Frontal cortex (tissue), 4 donors: ENCODE data around the gene PPM1M. TPM values are rescaled to one million over a fixed set of nuclear protein-coding genes. Genes with fewer than 3 reads are reported as not detected.
"Not testable (repeated sequence)": the region's sequence is repeated elsewhere in the genome, so short reads cannot be mapped to it uniquely, and the experiment has no call there.

Experiments used
- DNase-seq, 2 donors: peaks; one replicate each; pipeline ENCODE4 v3.0.0; 2012; ENCODE audit warnings: low spot score in 2 of 2
- FAIRE-seq: peaks from 2 replicates; lab custom pipeline; 2012; peaks lifted over from hg19 to GRCh38; lab: Jason Lieb, UNC
- total RNA-seq: library from RNA; depleted of rRNA; stranded (reverse); fragments of >200 nt; gene quantifications from one replicate; pipeline ENCODE4 v1.2.3, GENCODE V29; 2014
- donor health status: control.
- donor health status: control.
- donor health status: control.

PPM1M gene
- total RNA-seq, 1 donor from 2014 or later = 6.9 TPM

- DNase-seq (no peak), FAIRE-seq (no peak)
Measured at GRCh38 chr3:52269776-52270175, 24.2 kb downstream of the PPM1M start.

DNA sequence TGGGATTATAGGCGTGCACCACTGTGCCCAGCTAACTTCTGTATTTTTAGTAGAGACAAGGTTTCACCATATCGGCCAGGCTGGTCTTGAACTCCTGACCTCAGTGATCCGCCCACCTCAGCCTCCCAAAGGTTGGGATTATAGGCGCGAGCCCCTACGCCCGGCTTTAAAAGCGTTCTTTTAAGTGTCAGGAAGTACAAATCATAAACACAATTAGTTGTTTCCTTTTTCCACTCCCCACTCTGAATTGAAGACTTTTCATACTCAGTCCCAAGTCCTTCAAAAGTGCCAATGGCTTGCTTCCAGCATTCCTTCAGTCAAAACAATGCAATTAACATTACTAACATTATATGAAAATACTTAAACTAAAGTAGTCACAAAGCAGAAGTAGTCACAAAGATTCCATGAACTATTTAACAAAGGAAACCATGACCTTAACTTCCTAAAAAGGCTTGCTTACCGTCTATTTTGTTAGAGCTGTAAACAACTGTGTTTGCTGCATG is 24.7 kb downstream of the PPM1M start:
- DNase-seq (no peak), FAIRE-seq (no peak)

DNA sequence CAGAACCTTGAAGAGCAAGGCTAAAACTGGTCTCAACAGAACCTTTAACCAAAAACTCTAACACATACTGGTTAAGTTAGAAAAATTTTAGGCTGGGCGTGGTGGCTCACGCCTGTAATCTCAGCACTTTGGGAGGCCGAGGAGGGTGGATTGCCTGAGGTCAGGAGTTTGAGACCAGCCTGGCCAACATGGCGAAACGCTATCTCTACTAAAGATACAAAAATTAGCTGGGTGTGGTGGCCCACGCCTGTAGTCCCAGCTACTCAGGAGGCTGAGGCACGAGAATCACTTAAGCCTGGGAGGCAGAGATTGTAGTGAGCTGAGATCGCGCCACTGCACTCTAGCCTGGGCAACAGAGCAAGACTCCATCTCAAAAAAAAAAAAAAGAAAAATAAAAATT is 26.6 kb downstream of the PPM1M start:
- not testable (repeated sequence) for DNase-seq, FAIRE-seq

- FAIRE-seq (no peak), DNase-seq (no peak)
Measured at GRCh38 chr3:52272831-52273230, 27.3 kb downstream of the PPM1M start.

DNA sequence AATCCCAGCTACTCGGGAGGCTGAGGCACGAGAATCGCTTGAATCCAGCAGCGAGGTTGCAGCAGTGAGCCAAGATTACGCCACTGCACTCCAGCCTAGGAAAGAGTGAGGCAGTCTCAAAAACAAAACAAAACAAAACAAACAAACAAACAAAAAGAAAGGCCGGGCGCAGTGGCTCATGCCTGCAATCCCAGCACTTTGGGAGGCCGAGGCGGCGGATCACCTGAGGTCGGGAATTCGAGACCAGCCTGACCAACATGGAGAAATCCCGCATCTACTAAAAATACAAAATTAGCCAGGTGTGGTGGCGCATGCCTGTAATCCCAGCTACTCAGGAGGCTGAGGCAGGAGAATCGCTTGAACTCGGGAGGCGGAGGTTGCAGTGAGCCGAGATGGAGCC is 29.2 kb downstream of the PPM1M start:
- DNase-seq, FAIRE-seq: not testable (repeated sequence)

GRCh38 chr3:52277071-52277964 is 31.8 kb downstream of the PPM1M start:
- FAIRE-seq (no peak), DNase-seq (peak; percentile 46 to 62)

GRCh38 chr3:52277972-52278509 is 32.5 kb downstream of the PPM1M start:
- FAIRE-seq (no peak), DNase-seq (peak in 1 of 2 donors; percentile 41)

GRCh38 chr3:52278510-52279069 is 33.0 kb downstream of the PPM1M start, which contains the start of gene WDR82:
Gene WDR82, minus strand, starts transcription at chr3:52278649. Its CDS starts 288 bp downstream, at chr3:52278361.
- no peak for FAIRE-seq

GRCh38 chr3:52279596-52279995 is 34.0 kb downstream of the PPM1M start:
- no peak for DNase-seq
- FAIRE-seq = no peak

More at GRCh38 chr3:52278510-52279069, 33.0 kb downstream of the PPM1M start, which contains the start of gene WDR82:
- peak; percentile 95 to 96 for DNase-seq

DNA sequence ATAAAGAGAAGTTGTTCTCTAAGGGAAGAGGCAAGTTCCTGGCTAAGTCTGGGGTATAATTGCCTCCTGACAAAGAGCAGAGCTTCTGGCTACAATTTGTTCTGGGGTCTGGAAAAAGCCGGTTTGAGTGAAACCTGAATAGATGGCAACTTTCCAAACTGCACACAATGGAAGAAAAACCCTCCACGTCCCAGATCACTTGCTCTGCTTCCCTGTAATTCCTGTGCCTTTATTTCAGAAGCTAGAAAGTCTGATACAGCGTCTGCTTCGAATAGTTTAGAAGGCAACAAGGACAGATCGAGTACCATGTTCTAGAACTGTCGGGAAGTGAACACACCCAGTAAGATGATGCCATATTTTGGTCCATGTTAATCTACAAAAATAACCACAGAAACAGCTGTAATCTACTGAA is 34.5 kb downstream of the PPM1M start:
- DNase-seq (no peak), FAIRE-seq (no peak)

GRCh38 chr3:52281981-52282801 is 36.6 kb downstream of the PPM1M start:
- no peak for FAIRE-seq
- DNase-seq = no peak

- FAIRE-seq = no peak
- DNase-seq = no peak
Measured at GRCh38 chr3:52283306-52283705, 37.7 kb downstream of the PPM1M start.

DNA sequence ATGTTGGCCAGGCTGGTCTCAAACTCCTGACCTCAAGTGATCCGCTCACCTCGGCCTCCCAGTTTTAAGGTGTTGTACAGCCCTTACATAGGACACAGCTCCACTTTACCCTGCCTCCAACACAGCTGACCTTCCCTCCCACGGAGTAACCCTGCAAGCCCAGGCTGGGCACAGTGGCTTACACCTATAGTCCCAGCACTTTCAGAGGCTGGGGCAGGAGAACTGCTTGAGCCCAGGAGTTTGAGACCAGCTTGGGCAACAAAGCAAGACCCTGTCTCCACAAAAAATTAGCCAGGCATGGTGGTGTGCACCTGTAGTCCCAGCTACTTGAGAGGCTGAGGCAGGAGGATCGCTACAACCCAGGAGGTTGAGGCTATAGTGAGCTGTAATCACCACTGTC is 38.5 kb downstream of the PPM1M start:
- not testable (repeated sequence) for FAIRE-seq, DNase-seq

DNA sequence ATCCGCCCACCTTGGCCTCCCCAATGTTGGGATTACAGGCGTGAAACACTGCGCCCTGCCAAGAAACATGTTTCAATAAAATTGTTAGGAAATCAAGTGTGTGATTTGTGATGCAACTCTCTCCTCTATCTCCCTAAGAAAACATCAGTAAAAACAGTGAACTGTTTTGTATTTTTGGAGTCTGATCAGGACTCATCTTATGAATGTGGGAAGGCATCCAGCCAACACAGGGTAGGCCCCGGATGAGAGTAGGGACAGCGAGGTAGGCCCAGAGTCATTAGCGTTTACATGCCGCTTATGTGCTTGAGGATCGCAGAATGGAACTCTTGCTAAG is 41.2 kb downstream of the PPM1M start:
- no peak for FAIRE-seq
- DNase-seq = no peak

DNA sequence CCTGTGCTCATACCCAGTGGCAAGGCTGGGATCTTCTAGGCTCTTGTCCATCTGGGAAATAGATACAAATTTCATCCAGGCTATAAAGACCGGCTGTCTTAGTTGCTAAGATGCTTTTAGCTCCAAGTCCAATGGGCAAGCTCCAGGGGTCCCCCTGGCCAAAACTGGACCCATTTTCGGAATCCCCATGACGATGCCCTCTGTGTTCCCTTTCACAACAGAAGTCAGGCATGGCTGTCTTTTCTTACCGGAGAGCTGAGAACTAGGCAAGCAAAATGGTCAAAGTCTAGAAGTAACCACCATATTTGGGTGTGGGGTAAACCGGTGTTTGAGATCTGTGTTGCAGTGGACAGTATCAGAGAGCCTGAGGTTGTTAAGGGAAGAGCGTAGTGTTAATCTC is 43.1 kb downstream of the PPM1M start:
- DNase-seq (no peak), FAIRE-seq (no peak)

GRCh38 chr3:52289338-52289746 is 43.8 kb downstream of the PPM1M start:
- no peak for FAIRE-seq
- no peak for DNase-seq

DNA sequence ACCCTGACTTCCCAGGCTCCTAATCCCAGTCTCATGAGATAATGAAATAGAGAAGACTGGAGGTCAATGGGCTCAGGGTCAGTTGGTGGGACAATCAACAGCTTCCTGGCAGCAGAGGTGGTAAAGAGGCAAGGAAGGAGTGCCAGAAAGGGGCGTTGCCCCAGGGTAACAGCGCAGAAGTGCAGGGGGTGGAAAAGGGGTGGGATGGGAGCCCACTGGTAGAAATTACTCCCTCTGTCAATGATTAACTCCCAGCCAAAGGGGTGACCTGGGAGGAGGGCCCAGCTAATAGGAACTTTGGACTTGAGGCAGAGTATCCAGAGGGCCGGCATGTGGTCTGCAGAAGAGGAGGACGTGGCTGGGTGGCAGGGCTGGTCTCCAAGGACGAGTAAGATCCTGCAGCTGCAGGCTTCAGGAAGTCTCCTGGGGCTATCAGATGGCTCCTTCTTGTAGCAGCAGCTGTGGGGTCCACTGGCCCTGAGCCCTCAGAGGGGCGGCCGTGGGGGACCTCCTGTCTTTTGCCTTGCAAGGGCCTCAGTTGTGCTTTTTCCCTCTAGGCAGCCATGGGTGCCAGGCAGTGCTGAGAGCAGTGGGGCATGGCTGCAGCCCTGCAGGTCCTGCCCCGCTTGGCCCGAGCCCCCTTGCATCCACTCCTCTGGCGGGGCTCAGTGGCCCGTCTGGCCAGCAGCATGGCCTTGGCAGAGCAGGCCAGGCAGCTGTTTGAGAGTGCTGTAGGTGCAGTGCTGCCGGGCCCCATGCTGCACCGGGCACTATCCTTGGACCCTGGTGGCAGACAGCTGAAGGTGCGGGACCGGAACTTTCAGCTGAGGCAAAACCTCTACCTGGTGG is 44.4 kb downstream of the PPM1M start:
- no peak for FAIRE-seq
- no peak for DNase-seq

DNA sequence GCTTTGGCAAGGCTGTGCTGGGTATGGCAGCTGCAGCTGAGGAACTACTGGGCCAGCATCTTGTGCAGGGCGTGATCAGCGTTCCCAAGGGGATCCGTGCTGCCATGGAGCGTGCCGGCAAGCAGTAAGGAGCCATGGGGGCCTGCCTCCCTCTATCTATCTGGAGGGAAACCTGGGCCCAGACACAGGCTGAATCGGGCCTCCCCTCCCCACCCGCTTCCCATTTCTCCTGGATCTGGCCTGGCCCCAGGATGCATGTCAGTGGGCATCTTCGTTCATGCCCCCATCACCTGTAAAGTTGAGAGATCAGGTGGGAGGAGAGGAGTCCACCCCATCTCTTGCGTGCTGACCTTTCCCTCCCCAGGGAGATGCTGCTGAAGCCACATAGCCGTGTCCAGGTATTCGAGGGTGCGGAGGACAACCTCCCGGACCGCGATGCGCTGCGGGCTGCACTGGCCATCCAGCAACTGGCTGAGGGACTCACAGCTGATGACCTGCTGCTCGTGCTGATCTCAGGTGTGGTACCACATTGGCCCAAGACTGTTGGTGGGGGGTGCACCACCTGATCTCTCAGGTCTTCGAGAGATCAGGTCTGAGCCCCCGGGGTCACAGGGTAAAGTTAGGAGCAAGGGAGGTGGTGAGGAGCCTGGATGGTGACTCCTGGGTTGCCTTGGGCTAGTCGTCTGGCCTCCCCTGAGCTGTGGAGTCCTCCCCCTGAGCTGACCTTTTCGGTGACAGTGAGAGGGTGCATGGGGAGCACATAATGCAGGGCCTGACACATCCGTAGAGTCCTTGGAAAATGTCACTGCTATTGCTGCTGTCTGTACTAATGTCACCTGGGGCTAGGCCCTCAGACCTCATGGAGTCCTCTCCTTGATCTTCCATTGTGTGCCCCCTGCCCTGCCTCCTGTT is 45.3 kb downstream of the PPM1M start:
- DNase-seq (no peak), FAIRE-seq (no peak)
